Panc1 (cell line): ENCODE measurements around the gene MCOLN1. TPM values are rescaled to one million over a fixed set of nuclear protein-coding genes. Genes with fewer than 3 reads are reported as not detected.

ENCODE experiments used
- ATAC-seq: fragments of 200-7000 bp; cut with Tn5 transposase; 2 replicates; pipeline ENCODE4 v1.9.1; 2020; ENCODE audit warnings: mild to moderate bottlenecking, moderate library complexity
- BruUV-seq: library from RNA; stranded (reverse); fragments of 400-500 nt; replicated peaks from 2 replicates; lab custom pipeline; 2021; lab: Mats Ljungman, UMichigan
- CTCF ChIA-PET: fragments of 300-600 bp; sonication (Branson Sonifier 250); formaldehyde crosslinking; loops from one replicate; lab custom pipeline; 2022; ENCODE audit warnings: antibody characterized with exemption; lab: Charles Lee
- POLR2A ChIA-PET: fragments of 300-600 bp; sonication (Branson Sonifier 250); formaldehyde crosslinking; loops from one replicate; lab custom pipeline; 2022; ENCODE audit warnings: antibody characterized with exemption; lab: Charles Lee
- DNase-seq: peaks from one replicate; pipeline ENCODE4 v3.0.0-alpha.2; 2010; ENCODE audit warnings: low read depth, low spot score
- H3K27ac ChIP-seq: 2 replicates; pipeline ENCODE4 v1.5.1; 2011; ENCODE audit warnings: mild to moderate bottlenecking, low read length, inconsistent platforms
- H3K27me3 ChIP-seq: fragments of 200-500 bp; sonication (Bioruptor generic); 2 replicates; pipeline ENCODE4 v1.6.0; 2014; ENCODE audit warnings: low read length, inconsistent platforms; ENCODE audit not compliant: control insufficient read depth, insufficient read depth
- H3K36me3 ChIP-seq: fragments of 200-500 bp; sonication (Bioruptor generic); 2 replicates; pipeline ENCODE4 v1.5.1; 2014; ENCODE audit warnings: inconsistent platforms, mild to moderate bottlenecking, low read length, moderate library complexity; ENCODE audit not compliant: control insufficient read depth, insufficient read depth
- H3K4me1 ChIP-seq: 2 replicates; pipeline ENCODE4 v1.5.1; 2011; ENCODE audit warnings: inconsistent platforms, mild to moderate bottlenecking, low read length, moderate library complexity; ENCODE audit not compliant: control insufficient read depth, insufficient read depth
- H3K4me3 ChIP-seq, 2 experiments: 2 replicates each; pipeline ENCODE4 v1.5.1; 2011 to 2012; ENCODE audit warnings: low read depth in 2 of 2, low read length in 2 of 2, mild to moderate bottlenecking in 2 of 2, inconsistent platforms in 1 of 2, moderate library complexity in 1 of 2
- H3K9me3 ChIP-seq: fragments of 200-500 bp; sonication (Bioruptor generic); 2 replicates; pipeline ENCODE4 v1.5.1; 2014; ENCODE audit warnings: low read depth, mild to moderate bottlenecking, inconsistent platforms, low read length, moderate library complexity; ENCODE audit not compliant: control insufficient read depth, insufficient read depth
- CTCF ChIP-seq: fragments of 450-650 bp; IDR thresholded peaks from 2 replicates; pipeline ENCODE4 v1.5.1; 2017; ENCODE audit warnings: mild to moderate bottlenecking
- POLR2AphosphoS5 ChIP-seq: IDR thresholded peaks from 2 replicates; pipeline ENCODE4 v1.6.1; 2012; ENCODE audit warnings: mild to moderate bottlenecking, low read depth, low read length, moderate library complexity
- REST ChIP-seq, 2 experiments: IDR thresholded peaks; 2 replicates each; pipeline ENCODE4 v1.6.1; 2011 to 2012; ENCODE audit warnings: low read depth in 2 of 2, control low read depth in 1 of 2, low read length in 1 of 2, mild to moderate bottlenecking in 1 of 2, moderate library complexity in 1 of 2; ENCODE audit not compliant: insufficient read depth in 1 of 2
- SIN3A ChIP-seq: IDR thresholded peaks from 2 replicates; pipeline ENCODE4 v1.6.1; 2012; ENCODE audit warnings: low read depth, mild to moderate bottlenecking, low read length, moderate library complexity, borderline replicate concordance; ENCODE audit not compliant: insufficient read depth
- TCF7L2 ChIP-seq: IDR thresholded peaks from 2 replicates; pipeline ENCODE4 v1.6.1; 2011; ENCODE audit warnings: mild to moderate bottlenecking, low read depth, low read length, inconsistent platforms
- in situ Hi-C: cut with HindIII; loops from 2 replicates; pipeline ENCODE4 v1.10.0; 2016; ENCODE audit warnings: low sequenced_read_pairs, low pct_unique_long_range_greater_than_20kb
- intact Hi-C: fragments of 100-400 bp; cut with micrococcal nuclease; formaldehyde crosslinking; loops from one replicate; pipeline ENCODE4 v1.10.0; 2022; ENCODE audit not compliant: unreplicated experiment
- total RNA-seq: library from RNA; stranded (reverse); gene quantifications from one replicate; pipeline ENCODE4 v1.2.1, GENCODE V29; 2021; ENCODE audit not compliant: unreplicated experiment

The MCOLN1 gene
- total RNA-seq, 1 experiment from 2014 or later, result 28.0 TPM

- H3K36me3 ChIP-seq, result no peaks in the 10 kb centered on the region
- H3K9me3 ChIP-seq, result no peaks in the 10 kb centered on the region
- intact Hi-C loops (no loop called here), in situ Hi-C loops (no loop called here)
- H3K27ac ChIP-seq, result no peak overlapping the region
- no TSS peak for BruUV-seq
- CTCF ChIA-PET, result no interaction called here
- no peak overlapping the region for H3K4me3 ChIP-seq
- TF ChIP-seq POLR2AphosphoS5, result no peak
- no peak for TF ChIP-seq TCF7L2
- no peak for TF ChIP-seq CTCF
- TF ChIP-seq SIN3A, result no peak
- TF ChIP-seq REST (IDR thresholded peaks at IDR 0.05; ENCODE audit: insufficient read depth in 1 of 2, low read depth in 2 of 2, low read length in 1 of 2), result no peak
- peaks cover 5% of the 10 kb centered on the region for H3K4me1 ChIP-seq
- ATAC-seq (no peak), DNase-seq (no peak)
- H3K27me3 ChIP-seq, result no peaks in the 10 kb centered on the region
- POLR2A ChIA-PET, result no interaction called here
Measured at GRCh38 chr19:7513809-7514642, 8.4 kb upstream of the MCOLN1 start.

GRCh38 chr19:7515110-7515644, 7.2 kb upstream of the MCOLN1 start:
- ChIA-PET CTCF (no interaction called here), POLR2A (no interaction called here)
- intact Hi-C loops, result no loop called here
- no peaks in the 10 kb centered on the region for H3K36me3 ChIP-seq
- peak overlapping the region; percentile 84 for H3K27ac ChIP-seq
- no peaks in the 10 kb centered on the region for H3K9me3 ChIP-seq
- in situ Hi-C loops, result no loop called here
- ATAC-seq (no peak), DNase-seq (no peak)
- H3K4me1 ChIP-seq, result peaks cover 5% of the 10 kb centered on the region
- BruUV-seq, result no TSS peak
- H3K27me3 ChIP-seq, result no peaks in the 10 kb centered on the region
- TF ChIP-seq CTCF (no peak), REST (IDR thresholded peaks at IDR 0.05; ENCODE audit: insufficient read depth in 1 of 2, low read depth in 2 of 2, low read length in 1 of 2) (no peak), POLR2AphosphoS5 (no peak), SIN3A (no peak), TCF7L2 (no peak)
- peak overlapping the region; percentile 37 to 57 for H3K4me3 ChIP-seq
